H9 (cell line): ENCODE data around the gene TRIM56. TPM values are rescaled to one million over a fixed set of nuclear protein-coding genes. Genes with fewer than 3 reads are reported as not detected.

Experiments used
- DNase-seq: peaks from one replicate; pipeline ENCODE4 v3.0.0-alpha.2; 2017
- H2AFZ ChIP-seq: one replicate; pipeline ENCODE4 v1.6.1; 2013; ENCODE audit warnings: mild to moderate bottlenecking, low read length, control low read depth, moderate library complexity
- H2AK5ac ChIP-seq: 2 replicates; pipeline ENCODE4 v1.6.1; 2013; ENCODE audit warnings: low read length, control low read depth, mixed read lengths; ENCODE audit not compliant: insufficient read length
- H2BK120ac ChIP-seq: one replicate; pipeline ENCODE4 v1.6.1; 2013; ENCODE audit warnings: low read depth, mild to moderate bottlenecking, low read length, control low read depth, inconsistent platforms; ENCODE audit not compliant: poor library complexity, severe bottlenecking
- H2BK12ac ChIP-seq: 2 replicates; pipeline ENCODE4 v1.6.1; 2013; ENCODE audit warnings: low read length, control low read depth, mixed read lengths, low read depth; ENCODE audit not compliant: insufficient read length
- H2BK15ac ChIP-seq: 2 replicates; pipeline ENCODE4 v1.6.1; 2013; ENCODE audit warnings: low read depth, low read length, control low read depth
- H2BK20ac ChIP-seq: one replicate; pipeline ENCODE4 v1.6.1; 2013; ENCODE audit warnings: low read depth, mild to moderate bottlenecking, low read length, control low read depth, inconsistent platforms; ENCODE audit not compliant: poor library complexity, severe bottlenecking
- H2BK5ac ChIP-seq: 2 replicates; pipeline ENCODE4 v1.6.1; 2013; ENCODE audit warnings: low read length, control low read depth, mixed read lengths; ENCODE audit not compliant: insufficient read length
- H3K14ac ChIP-seq: 2 replicates; pipeline ENCODE4 v1.6.1; 2013; ENCODE audit warnings: low read length, control low read depth; ENCODE audit not compliant: insufficient read depth
- H3K18ac ChIP-seq: 2 replicates; pipeline ENCODE4 v1.6.1; 2013; ENCODE audit warnings: low read depth, mild to moderate bottlenecking, mixed read lengths, low read length, control low read depth; ENCODE audit not compliant: insufficient read length
- H3K23ac ChIP-seq: 2 replicates; pipeline ENCODE4 v1.6.1; 2013; ENCODE audit warnings: low read length, control low read depth, mixed read lengths, low read depth; ENCODE audit not compliant: insufficient read length
- H3K23me2 ChIP-seq: 2 replicates; pipeline ENCODE4 v1.6.1; 2013; ENCODE audit warnings: low read depth, mild to moderate bottlenecking, mixed read lengths, low read length, control low read depth; ENCODE audit not compliant: insufficient read length, poor library complexity, severe bottlenecking
- H3K27ac ChIP-seq: 2 replicates; pipeline ENCODE4 v1.5.1; 2013; ENCODE audit warnings: low read length, control low read depth, mixed read lengths, low read depth; ENCODE audit not compliant: insufficient read length
- H3K27me3 ChIP-seq: 2 replicates; pipeline ENCODE4 v1.6.1; 2013; ENCODE audit warnings: low read length, control low read depth, inconsistent platforms; ENCODE audit not compliant: insufficient read depth
- H3K4ac ChIP-seq: 2 replicates; pipeline ENCODE4 v1.6.1; 2013; ENCODE audit warnings: low read depth, mild to moderate bottlenecking, control low read depth, inconsistent platforms, low read length, moderate library complexity
- H3K4me1 ChIP-seq: 2 replicates; pipeline ENCODE4 v1.6.1; 2013; ENCODE audit warnings: low read length, control low read depth, inconsistent platforms; ENCODE audit not compliant: insufficient read depth
- H3K4me2 ChIP-seq: 2 replicates; pipeline ENCODE4 v1.6.1; 2013; ENCODE audit warnings: low read length, control low read depth, mixed read lengths; ENCODE audit not compliant: insufficient read length, insufficient read depth
- H3K56ac ChIP-seq: 2 replicates; pipeline ENCODE4 v1.6.1; 2013; ENCODE audit warnings: low read depth, mild to moderate bottlenecking, mixed read lengths, low read length, control low read depth; ENCODE audit not compliant: insufficient read length
- H3K79me1 ChIP-seq: 2 replicates; pipeline ENCODE4 v1.6.1; 2013; ENCODE audit warnings: low read depth, mild to moderate bottlenecking, moderate library complexity, low read length, control low read depth, inconsistent platforms; ENCODE audit not compliant: insufficient read depth, poor library complexity, severe bottlenecking
- H3K79me2 ChIP-seq: 2 replicates; pipeline ENCODE4 v1.6.1; 2013; ENCODE audit warnings: low read length, control low read depth, inconsistent platforms; ENCODE audit not compliant: insufficient read depth
- H3K9ac ChIP-seq: 2 replicates; pipeline ENCODE4 v1.6.1; 2013; ENCODE audit warnings: low read length, control low read depth, mixed read lengths; ENCODE audit not compliant: insufficient read length; ENCODE audit errors: extremely low read depth
- H3K9me3 ChIP-seq: one replicate; pipeline ENCODE4 v1.6.1; 2013; ENCODE audit warnings: low read depth, low read length, inconsistent platforms; ENCODE audit not compliant: control insufficient read depth
- H3T11ph ChIP-seq: one replicate; pipeline ENCODE4 v1.6.1; 2013; ENCODE audit warnings: mild to moderate bottlenecking, low read length, control low read depth, inconsistent platforms
- H4K20me1 ChIP-seq: one replicate; pipeline ENCODE4 v1.6.1; 2013; ENCODE audit not compliant: control insufficient read depth, insufficient read length, insufficient read depth
- H4K5ac ChIP-seq: 2 replicates; pipeline ENCODE4 v1.6.1; 2013; ENCODE audit warnings: low read depth, mild to moderate bottlenecking, mixed read lengths, low read length, control low read depth; ENCODE audit not compliant: insufficient read length
- H4K8ac ChIP-seq: replicated peaks from 2 replicates; pipeline ENCODE4 v1.6.1; 2013; ENCODE audit warnings: low read length, control low read depth, mixed read lengths, low read depth; ENCODE audit not compliant: insufficient read length
- H4K91ac ChIP-seq: 2 replicates; pipeline ENCODE4 v1.6.1; 2013; ENCODE audit warnings: low read depth, mild to moderate bottlenecking, moderate library complexity, mixed read lengths, low read length, control low read depth; ENCODE audit not compliant: insufficient read length
- H3K27ac Mint-ChIP-seq, 3 experiments: 2 replicates in 2 of 3; 3 replicates in 1 of 3; pipeline ENCODE4 v1.8.0; 2020 to 2021; ENCODE audit warnings: mixed read lengths in 3 of 3, mild to moderate bottlenecking in 1 of 3, moderate library complexity in 1 of 3
- H3K27me3 Mint-ChIP-seq: 2 replicates; pipeline ENCODE4 v1.8.0; 2021; ENCODE audit warnings: low read depth, mild to moderate bottlenecking, moderate library complexity, mixed read lengths
- H3K36me3 Mint-ChIP-seq, 3 experiments: 2 replicates in 2 of 3; 3 replicates in 1 of 3; pipeline ENCODE4 v1.8.0; 2020 to 2021; ENCODE audit warnings: low read depth in 3 of 3, mixed read lengths in 3 of 3; ENCODE audit not compliant: insufficient read depth in 1 of 3
- H3K4me1 Mint-ChIP-seq, 2 experiments: 2 replicates each; pipeline ENCODE4 v1.8.0; 2020; ENCODE audit warnings: mixed read lengths in 2 of 2
- H3K4me3 Mint-ChIP-seq, 2 experiments: 2 replicates in 1 of 2; 3 replicates in 1 of 2; pipeline ENCODE4 v1.8.0; 2020 to 2021; ENCODE audit warnings: mild to moderate bottlenecking in 2 of 2, mixed read lengths in 2 of 2, moderate library complexity in 1 of 2
- H3K9me3 Mint-ChIP-seq, 2 experiments: 2 replicates in 1 of 2; 3 replicates in 1 of 2; pipeline ENCODE4 v1.8.0; 2020; ENCODE audit warnings: mild to moderate bottlenecking in 2 of 2, mixed read lengths in 2 of 2, moderate library complexity in 1 of 2
- WGBS: extraction: QIAGEN DNeasy Blood & Tissue Kit; methylation state at CpG from one replicate; pipeline ENCODE4 v1.1.7; 2013; ENCODE audit warnings: missing lambda C conversion rate, low lambda C conversion rate, mixed read lengths; ENCODE audit not compliant: insufficient read length; ENCODE audit errors: extremely low coverage; 5-methylcytosine and 5-hydroxymethylcytosine counted together
- total RNA-seq: library from RNA; stranded (reverse); gene quantifications from 2 replicates; pipeline ENCODE4 v1.2.1, GENCODE V29; 2021
- TF ChIP-seq, protein P1 (sequence below): fragments of 200-600 bp; sonication (generic); conservative IDR thresholded peaks from 3 replicates; pipeline ENCODE4 v1.8.0; 2021; ENCODE audit warnings: antibody characterized with exemption, mild to moderate bottlenecking

The TRIM56 gene
- total RNA-seq, 1 experiment from 2014 or later: 21.8 TPM

DNA sequence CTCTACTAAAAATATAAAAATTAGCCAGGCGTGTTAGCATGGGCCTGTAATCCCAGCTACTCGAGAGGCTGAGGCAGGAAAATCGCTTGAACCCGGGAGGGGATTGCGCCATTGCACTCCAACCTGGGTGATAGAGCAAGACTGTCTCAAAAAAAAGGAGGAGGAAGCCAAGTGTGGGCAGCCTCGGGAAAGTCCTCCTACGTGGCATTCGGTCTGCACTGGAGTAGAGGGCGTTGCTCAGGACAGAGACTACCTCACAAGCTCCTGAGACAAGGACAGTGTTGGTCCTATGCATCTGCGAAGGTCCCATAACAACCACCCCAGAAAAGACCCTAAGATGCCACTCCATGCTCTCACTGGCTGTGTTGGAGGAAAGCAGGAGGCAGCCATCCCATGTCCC, 31.6 kb downstream of the TRIM56 start:
- H2AFZ ChIP-seq: no peak overlapping the region
- H4K8ac ChIP-seq: no peak overlapping the region
- no peak overlapping the region for H3K14ac ChIP-seq
- H3K36me3 Mint-ChIP-seq: no peaks in the 10 kb centered on the region; a peak in 1 of 7 replicates
- no peak overlapping the region for H3K27ac ChIP-seq
- H3K9ac ChIP-seq: no peak overlapping the region
- H3K79me1 ChIP-seq: no peaks in the 10 kb centered on the region
- WGBS: no CpG with 5 or more reads among the region's 10 CpGs
- no peak overlapping the region for H4K5ac ChIP-seq
- no peaks in the 10 kb centered on the region; the same call in 1 of the 2 replicates for H3K4me1 ChIP-seq
- no peak overlapping the region for H2BK15ac ChIP-seq
- H2BK5ac ChIP-seq: no peak overlapping the region
- H3K27me3 ChIP-seq: no peaks in the 10 kb centered on the region
- DNase-seq: no peak
- no peak overlapping the region for H3K4me2 ChIP-seq
- no peak overlapping the region for H3K23ac ChIP-seq
- H4K20me1 ChIP-seq: no peaks in the 10 kb centered on the region
- no peak overlapping the region for H2BK120ac ChIP-seq
- H4K91ac ChIP-seq: no peak overlapping the region
- H2BK20ac ChIP-seq: no peak overlapping the region
- no peak overlapping the region for H2BK12ac ChIP-seq
- no peaks in the 10 kb centered on the region for H3K9me3 ChIP-seq
- peak overlapping the region in 2 of 3 experiments; percentile 27 to 34; a peak in 1 of 7 replicates for H3K27ac Mint-ChIP-seq
- H3K4me1 Mint-ChIP-seq: peaks cover 13 to 20% of the 10 kb centered on the region in 2 experiments
- H3K79me2 ChIP-seq: no peaks in the 10 kb centered on the region
- no peaks in the 10 kb centered on the region for H3K9me3 Mint-ChIP-seq
- TF ChIP-seq, protein P1, sequence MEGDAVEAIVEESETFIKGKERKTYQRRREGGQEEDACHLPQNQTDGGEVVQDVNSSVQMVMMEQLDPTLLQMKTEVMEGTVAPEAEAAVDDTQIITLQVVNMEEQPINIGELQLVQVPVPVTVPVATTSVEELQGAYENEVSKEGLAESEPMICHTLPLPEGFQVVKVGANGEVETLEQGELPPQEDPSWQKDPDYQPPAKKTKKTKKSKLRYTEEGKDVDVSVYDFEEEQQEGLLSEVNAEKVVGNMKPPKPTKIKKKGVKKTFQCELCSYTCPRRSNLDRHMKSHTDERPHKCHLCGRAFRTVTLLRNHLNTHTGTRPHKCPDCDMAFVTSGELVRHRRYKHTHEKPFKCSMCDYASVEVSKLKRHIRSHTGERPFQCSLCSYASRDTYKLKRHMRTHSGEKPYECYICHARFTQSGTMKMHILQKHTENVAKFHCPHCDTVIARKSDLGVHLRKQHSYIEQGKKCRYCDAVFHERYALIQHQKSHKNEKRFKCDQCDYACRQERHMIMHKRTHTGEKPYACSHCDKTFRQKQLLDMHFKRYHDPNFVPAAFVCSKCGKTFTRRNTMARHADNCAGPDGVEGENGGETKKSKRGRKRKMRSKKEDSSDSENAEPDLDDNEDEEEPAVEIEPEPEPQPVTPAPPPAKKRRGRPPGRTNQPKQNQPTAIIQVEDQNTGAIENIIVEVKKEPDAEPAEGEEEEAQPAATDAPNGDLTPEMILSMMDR: no peak
- H2AK5ac ChIP-seq: no peak overlapping the region
- no peak overlapping the region for H3K4me3 Mint-ChIP-seq
- no peak overlapping the region for H3K4ac ChIP-seq
- H3K27me3 Mint-ChIP-seq: no peaks in the 10 kb centered on the region
- no peak overlapping the region for H3K18ac ChIP-seq
- H3K56ac ChIP-seq: no peak overlapping the region
- H3T11ph ChIP-seq: no peak overlapping the region
- no peaks in the 10 kb centered on the region for H3K23me2 ChIP-seq
